ENCODE measurements around the gene ARL10. TPM values are rescaled to one million over a fixed set of nuclear protein-coding genes. Genes with fewer than 3 reads are reported as not detected.

The ARL10 gene
- total RNA-seq, 3 donors from 2014 or later (not counting 1 experiment from before 2014, with no cell fraction given), result 0.75 to 6.8 (median 6.7) TPM

DNA sequence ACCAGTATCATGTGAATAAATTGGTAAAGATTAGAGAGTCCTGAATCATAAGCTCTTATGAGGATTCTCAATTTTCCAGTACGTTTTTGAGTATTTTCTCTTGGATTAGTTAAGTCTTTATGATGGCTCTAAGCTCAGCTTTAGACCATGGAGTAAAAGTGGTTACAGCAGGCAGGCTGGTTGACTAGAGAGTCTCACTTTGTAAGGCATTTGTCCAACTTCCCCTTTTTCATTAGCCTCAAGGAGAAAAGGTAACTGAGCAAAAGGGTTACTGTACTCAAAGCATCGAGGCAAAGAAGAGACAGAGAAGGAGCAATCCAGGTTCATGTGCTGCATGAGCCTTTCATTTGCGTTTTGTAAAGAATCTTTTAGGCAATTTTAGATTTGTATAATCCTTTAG is 14.6 kb downstream of the ARL10 start:
- H3K27me3 ChIP-seq (ENCODE audit: control insufficient read depth, insufficient read depth, low read length), result no peaks in the 10 kb centered on the region
- no peak overlapping the region for H3K27ac ChIP-seq (ENCODE audit: low read length)
- intact Hi-C loops (cut with micrococcal nuclease), result no loop called here
- Mint-ChIP-seq H3K4me1 (no peaks in the 10 kb centered on the region), H3K9me3 (no peaks in the 10 kb centered on the region), H3K4me3 (no peak overlapping the region), H3K27ac (no peak overlapping the region), H3K27me3 (ENCODE audit: low read depth in 2 of 2) (no peaks in the 10 kb centered on the region), H3K36me3 (no peaks in the 10 kb centered on the region)
- no peak for ATAC-seq
- TF ChIP-seq CTCF (IDR thresholded peaks at IDR 0.05), result no peak
- DNase-seq, result no peak
- H3K4me1 ChIP-seq (ENCODE audit: control insufficient read depth, insufficient read depth, low read length), result no peaks in the 10 kb centered on the region
- H3K9me3 ChIP-seq (ENCODE audit: control insufficient read depth, insufficient read depth, low read length), result no peaks in the 10 kb centered on the region
- peaks cover 31% of the 10 kb centered on the region for H3K36me3 ChIP-seq (ENCODE audit: control insufficient read depth, insufficient read depth, low read length)
- H3K4me3 ChIP-seq (ENCODE audit: low read length), result no peak overlapping the region
- 59% methylated on average over 3 of the region's 3 CpGs for WGBS (ENCODE audit: insufficient coverage)

GRCh38 chr5:176381423-176381822 is 16.1 kb downstream of the ARL10 start:
- Histone ChIP-seq H3K9me3 (ENCODE audit: control insufficient read depth, insufficient read depth, low read length) (no peaks in the 10 kb centered on the region), H3K27me3 (ENCODE audit: control insufficient read depth, insufficient read depth, low read length) (no peaks in the 10 kb centered on the region), H3K27ac (ENCODE audit: low read length) (no peak overlapping the region), H3K36me3 (ENCODE audit: control insufficient read depth, insufficient read depth, low read length) (peaks cover 45% of the 10 kb centered on the region), H3K4me3 (ENCODE audit: low read length) (no peak overlapping the region), H3K4me1 (ENCODE audit: control insufficient read depth, insufficient read depth, low read length) (no peaks in the 10 kb centered on the region)
- DNase-seq (no peak), ATAC-seq (no peak)
- no peaks in the 10 kb centered on the region for H3K36me3 Mint-ChIP-seq
- 89% methylated on average over 3 of the region's 3 CpGs for WGBS (ENCODE audit: insufficient coverage)
- no peak for TF ChIP-seq CTCF (IDR thresholded peaks at IDR 0.05)
- H3K4me1 Mint-ChIP-seq, result peaks cover 7 to 8% of the 10 kb centered on the region in 2 donors
- no peaks in the 10 kb centered on the region for H3K27me3 Mint-ChIP-seq (ENCODE audit: low read depth in 2 of 2)
- intact Hi-C loops (cut with micrococcal nuclease), result no loop called here
- no peaks in the 10 kb centered on the region for H3K9me3 Mint-ChIP-seq
- H3K4me3 Mint-ChIP-seq, result no peak overlapping the region
- no peak overlapping the region for H3K27ac Mint-ChIP-seq

GRCh38 chr5:176381979-176382378 is 16.7 kb downstream of the ARL10 start:
- DNase-seq (no peak), ATAC-seq (no peak)
- intact Hi-C loops (cut with micrococcal nuclease), result no loop called here
- peaks cover 46% of the 10 kb centered on the region for H3K36me3 ChIP-seq (ENCODE audit: control insufficient read depth, insufficient read depth, low read length)
- H3K27me3 ChIP-seq (ENCODE audit: control insufficient read depth, insufficient read depth, low read length), result no peaks in the 10 kb centered on the region
- H3K4me1 ChIP-seq (ENCODE audit: control insufficient read depth, insufficient read depth, low read length), result no peaks in the 10 kb centered on the region
- Mint-ChIP-seq H3K4me1 (peaks cover 13 to 14% of the 10 kb centered on the region in 2 donors), H3K9me3 (no peaks in the 10 kb centered on the region), H3K27ac (no peak overlapping the region), H3K4me3 (no peak overlapping the region), H3K36me3 (no peaks in the 10 kb centered on the region), H3K27me3 (ENCODE audit: low read depth in 2 of 2) (no peaks in the 10 kb centered on the region)
- no peak overlapping the region for H3K4me3 ChIP-seq (ENCODE audit: low read length)
- H3K27ac ChIP-seq (ENCODE audit: low read length), result no peak overlapping the region
- no peak for TF ChIP-seq CTCF (IDR thresholded peaks at IDR 0.05)
- H3K9me3 ChIP-seq (ENCODE audit: control insufficient read depth, insufficient read depth, low read length), result no peaks in the 10 kb centered on the region
- WGBS (ENCODE audit: insufficient coverage), result 97% methylated on average over 3 of the region's 3 CpGs

GRCh38 chr5:176382721-176383120 is 17.4 kb downstream of the ARL10 start:
- ATAC-seq (no peak), DNase-seq (no peak)
- H3K36me3 Mint-ChIP-seq, result no peaks in the 10 kb centered on the region
- H3K9me3 Mint-ChIP-seq, result no peaks in the 10 kb centered on the region
- no peak overlapping the region for H3K4me3 ChIP-seq (ENCODE audit: low read length)
- 83% methylated on average over 2 of the region's 3 CpGs for WGBS (ENCODE audit: insufficient coverage)
- TF ChIP-seq CTCF (IDR thresholded peaks at IDR 0.05), result no peak
- no peaks in the 10 kb centered on the region for H3K27me3 Mint-ChIP-seq (ENCODE audit: low read depth in 2 of 2)
- H3K27ac Mint-ChIP-seq, result no peak overlapping the region
- H3K4me1 ChIP-seq (ENCODE audit: control insufficient read depth, insufficient read depth, low read length), result peaks cover 4% of the 10 kb centered on the region
- H3K4me1 Mint-ChIP-seq, result peaks cover 20 to 21% of the 10 kb centered on the region in 2 donors
- intact Hi-C loops (cut with micrococcal nuclease), result no loop called here
- no peak overlapping the region for H3K27ac ChIP-seq (ENCODE audit: low read length)
- no peak overlapping the region for H3K4me3 Mint-ChIP-seq
- peaks cover 46% of the 10 kb centered on the region for H3K36me3 ChIP-seq (ENCODE audit: control insufficient read depth, insufficient read depth, low read length)
- H3K27me3 ChIP-seq (ENCODE audit: control insufficient read depth, insufficient read depth, low read length), result no peaks in the 10 kb centered on the region
- H3K9me3 ChIP-seq (ENCODE audit: control insufficient read depth, insufficient read depth, low read length), result no peaks in the 10 kb centered on the region

Measured in natural killer cell (primary cell).